Measurements from ENCODE around the gene PXDN.

PXDN gene

GRCh38 chr2:1655461-1655860 lies 88.9 kb downstream of the PXDN start:
- TF ChIP-seq CTCF (IDR thresholded peaks at IDR 0.05; ENCODE audit: unreplicated experiment in 3 of 3) = no peak
- no peaks in the 10 kb centered on the region for H3K9me3 Mint-ChIP-seq
- no peaks in the 10 kb centered on the region for H3K27me3 Mint-ChIP-seq (ENCODE audit: low read depth)
- H3K36me3 Mint-ChIP-seq (ENCODE audit: low read depth) = peaks cover 55% of the 10 kb centered on the region
- no peak overlapping the region for H3K27ac Mint-ChIP-seq
- H3K4me3 Mint-ChIP-seq = no peak overlapping the region
- peaks cover 32% of the 10 kb centered on the region for H3K4me1 Mint-ChIP-seq

GRCh38 chr2:1654696-1655374 lies 89.5 kb downstream of the PXDN start:
- peaks cover 55% of the 10 kb centered on the region for H3K36me3 Mint-ChIP-seq (ENCODE audit: low read depth)
- peaks cover 36% of the 10 kb centered on the region for H3K4me1 Mint-ChIP-seq
- no peak overlapping the region for H3K27ac Mint-ChIP-seq
- no peak overlapping the region for H3K4me3 Mint-ChIP-seq
- no peak for TF ChIP-seq CTCF (IDR thresholded peaks at IDR 0.05; ENCODE audit: unreplicated experiment in 3 of 3)
- no peaks in the 10 kb centered on the region for H3K27me3 Mint-ChIP-seq (ENCODE audit: low read depth)
- H3K9me3 Mint-ChIP-seq = no peaks in the 10 kb centered on the region

DNA sequence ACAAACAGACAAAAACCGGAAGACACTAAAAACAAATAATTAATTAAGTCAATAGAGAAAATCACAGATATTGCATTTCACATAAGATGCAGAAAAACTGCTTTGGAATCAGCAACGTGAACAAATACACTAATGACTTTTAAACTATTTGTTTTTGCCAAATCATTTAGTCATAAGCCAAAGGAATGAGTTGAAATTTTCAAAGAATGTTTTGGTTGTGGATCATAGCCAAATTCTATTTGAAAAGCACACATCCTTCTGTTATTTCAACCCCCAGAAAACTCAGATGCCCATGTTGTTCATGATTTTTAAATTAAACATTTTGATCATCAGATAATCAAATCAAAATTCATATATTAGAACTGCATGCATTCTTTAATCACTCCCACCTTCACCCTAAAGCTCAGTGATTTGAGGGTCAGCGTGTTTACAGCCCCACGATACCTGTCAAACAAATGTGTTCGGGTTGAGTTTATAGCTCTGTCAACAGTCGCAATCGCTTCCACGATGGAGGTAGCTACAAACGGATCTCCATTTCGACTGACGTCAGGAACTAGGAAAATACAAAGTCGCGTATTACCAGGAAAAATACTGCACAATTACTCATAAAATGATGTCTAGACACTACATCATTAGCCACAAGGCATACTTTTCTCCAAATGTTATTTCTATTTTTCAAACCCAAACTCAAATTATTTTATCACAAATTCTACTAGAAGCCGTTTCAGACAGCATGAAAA lies 90.2 kb downstream of the PXDN start:
- Mint-ChIP-seq H3K27me3 (ENCODE audit: low read depth) (no peaks in the 10 kb centered on the region), H3K36me3 (ENCODE audit: low read depth) (peaks cover 59% of the 10 kb centered on the region), H3K9me3 (no peaks in the 10 kb centered on the region), H3K4me3 (no peak overlapping the region), H3K4me1 (peaks cover 36% of the 10 kb centered on the region), H3K27ac (peak overlapping the region; percentile 27 to 81 (median 49))
- no peak for TF ChIP-seq CTCF (IDR thresholded peaks at IDR 0.05; ENCODE audit: unreplicated experiment in 3 of 3)

DNA sequence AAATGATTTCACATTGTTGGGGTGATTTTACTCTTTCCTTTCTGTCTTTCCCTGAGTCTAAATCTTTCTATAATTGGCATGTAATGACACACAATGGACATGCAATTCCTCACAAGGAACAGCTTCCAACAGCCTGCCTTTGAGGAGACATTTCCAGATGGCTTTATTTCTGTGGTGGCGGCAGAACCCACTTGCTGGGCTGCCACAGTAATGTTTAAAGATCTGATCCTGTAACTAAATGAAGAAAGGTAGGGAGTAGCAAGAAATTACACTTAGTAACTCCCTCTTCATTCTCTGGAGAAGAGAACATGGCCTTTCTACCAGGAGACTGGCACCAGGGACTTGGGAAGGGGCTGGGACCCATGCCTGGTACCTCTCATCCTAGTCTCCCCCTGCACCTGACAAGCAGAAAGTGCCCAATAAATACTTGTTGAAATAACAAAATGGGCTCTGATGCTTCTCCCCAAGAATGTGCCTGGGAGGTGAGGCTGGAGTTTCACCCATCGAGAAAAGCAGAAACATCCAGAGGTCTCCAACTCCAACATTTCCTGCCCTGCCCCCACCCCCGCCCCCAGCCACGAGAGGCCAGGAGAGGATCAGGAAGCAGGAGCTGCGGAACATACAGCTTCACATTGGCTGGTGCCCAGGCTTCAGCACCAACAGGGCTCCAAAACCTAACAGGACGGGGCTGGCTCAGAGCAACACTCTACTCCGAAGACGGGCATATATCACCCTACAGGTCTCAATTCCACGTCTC lies 92.1 kb downstream of the PXDN start:
- Mint-ChIP-seq H3K27me3 (ENCODE audit: low read depth) (no peaks in the 10 kb centered on the region), H3K4me1 (peaks cover 32% of the 10 kb centered on the region), H3K9me3 (no peaks in the 10 kb centered on the region), H3K27ac (peak overlapping the region; percentile 55 to 81 (median 59)), H3K4me3 (no peak overlapping the region), H3K36me3 (ENCODE audit: low read depth) (peaks cover 60% of the 10 kb centered on the region)
- no peak for TF ChIP-seq CTCF (IDR thresholded peaks at IDR 0.05; ENCODE audit: unreplicated experiment in 3 of 3)

DNA sequence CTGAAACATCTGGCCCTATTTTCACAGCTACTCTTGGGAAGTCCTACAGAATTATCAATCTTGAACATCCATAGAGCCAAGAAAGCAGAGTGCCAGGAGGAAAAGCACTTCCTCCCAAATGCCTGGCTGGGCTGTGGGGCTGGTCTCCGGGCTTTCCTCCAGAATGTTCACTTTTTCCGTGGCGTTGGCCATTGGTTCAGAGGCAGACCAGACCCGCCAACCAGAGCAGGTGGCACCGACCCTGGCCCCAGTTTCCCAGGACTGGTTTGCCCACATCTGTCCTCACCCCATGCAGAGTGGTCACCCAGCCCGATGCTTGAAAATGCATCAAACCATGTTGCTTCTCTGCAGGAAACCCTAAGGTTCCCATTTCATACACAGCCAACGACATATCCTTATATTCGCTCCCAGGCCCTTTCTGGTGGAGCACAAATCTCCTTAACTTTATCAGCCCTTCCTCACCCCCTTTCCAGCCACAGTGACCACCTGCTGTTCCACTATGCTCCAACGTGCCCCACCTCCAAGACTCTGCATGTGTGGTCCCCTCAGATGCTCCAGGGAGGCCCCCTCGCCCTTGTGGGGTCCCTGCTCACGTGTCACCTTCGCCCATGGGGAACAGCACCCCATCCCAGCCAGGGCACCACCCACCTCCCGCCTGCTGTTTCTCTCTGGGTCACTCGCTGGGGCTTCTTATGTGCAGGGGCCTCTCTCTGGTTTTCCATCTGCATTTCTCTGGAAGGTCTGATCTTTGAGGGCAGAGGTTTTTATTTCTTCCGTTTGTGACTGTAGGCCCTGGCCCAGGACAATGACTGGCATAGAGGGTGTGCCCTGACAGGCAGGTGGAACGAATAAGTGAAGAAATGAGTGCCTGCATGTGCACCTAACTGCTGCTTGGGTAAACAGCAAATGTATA lies 92.9 kb downstream of the PXDN start:
- Mint-ChIP-seq H3K4me1 (peaks cover 34% of the 10 kb centered on the region), H3K27me3 (ENCODE audit: low read depth) (no peaks in the 10 kb centered on the region), H3K9me3 (no peaks in the 10 kb centered on the region), H3K4me3 (no peak overlapping the region), H3K27ac (peak overlapping the region in 2 of 3 experiments; percentile 55 to 59), H3K36me3 (ENCODE audit: low read depth) (peaks cover 62% of the 10 kb centered on the region)
- no peak for TF ChIP-seq CTCF (IDR thresholded peaks at IDR 0.05; ENCODE audit: unreplicated experiment in 3 of 3)

Data from nephron (organoid).